PC-9 (cell line): ENCODE data around the gene DDX3X. TPM values are rescaled to one million over a fixed set of nuclear protein-coding genes. Genes with fewer than 3 reads are reported as not detected.
"Not testable (repeated sequence)": the region's sequence is repeated elsewhere in the genome, so short reads cannot be mapped to it uniquely, and the experiment has no call there.

ENCODE experiments used
- BruUV-seq: library from RNA; stranded (reverse); fragments of 400-500 nt; replicated peaks from 2 replicates; lab custom pipeline; 2021; lab: Mats Ljungman, UMichigan
- CTCF ChIA-PET: fragments of 300-600 bp; sonication (Branson Sonifier 250); formaldehyde crosslinking; loops from one replicate; lab custom pipeline; 2022; ENCODE audit warnings: antibody characterized with exemption; lab: Charles Lee
- POLR2A ChIA-PET: fragments of 300-600 bp; sonication (Branson Sonifier 250); formaldehyde crosslinking; loops from one replicate; lab custom pipeline; 2022; ENCODE audit warnings: antibody characterized with exemption; ENCODE audit not compliant: unreplicated experiment; lab: Charles Lee
- DNase-seq, 2 experiments: peaks; one replicate each; pipeline versions ENCODE4 v3.0.0 to v3.0.0-alpha.2; 2015 to 2022; ENCODE audit warnings: mixed read lengths in 1 of 2
- H2AFZ ChIP-seq: fragments of 200-600 bp; sonication (generic); 2 replicates; pipeline ENCODE4 v1.8.1; 2017; ENCODE audit warnings: antibody characterized with exemption
- H3F3A ChIP-seq: fragments of 200-600 bp; sonication (generic); 2 replicates; pipeline ENCODE4 v1.8.1; 2017; ENCODE audit warnings: antibody characterized with exemption, mild to moderate bottlenecking, low read depth; ENCODE audit not compliant: insufficient read depth
- H3K27ac ChIP-seq: fragments of 200-600 bp; sonication (generic); 2 replicates; pipeline ENCODE4 v1.6.1; 2016; ENCODE audit warnings: mixed run types
- H3K27me3 ChIP-seq: fragments of 200-600 bp; sonication (generic); 2 replicates; pipeline ENCODE4 v1.6.1; 2016; ENCODE audit warnings: low read depth, mixed run types; ENCODE audit not compliant: insufficient read depth
- H3K36me3 ChIP-seq: fragments of 200-600 bp; sonication (generic); 2 replicates; pipeline ENCODE4 v1.6.1; 2016; ENCODE audit warnings: low read depth, mixed run types
- H3K4me1 ChIP-seq: fragments of 200-600 bp; sonication (generic); replicated peaks from 2 replicates; pipeline ENCODE4 v1.6.1; 2016; ENCODE audit warnings: mixed run types; ENCODE audit not compliant: insufficient read depth
- H3K4me2 ChIP-seq: fragments of 200-600 bp; sonication (generic); 2 replicates; pipeline ENCODE4 v1.6.1; 2017; ENCODE audit warnings: mixed run types
- H3K4me3 ChIP-seq: fragments of 200-600 bp; sonication (generic); 2 replicates; pipeline ENCODE4 v1.6.1; 2016; ENCODE audit warnings: mixed run types
- H3K79me2 ChIP-seq: fragments of 200-600 bp; sonication (generic); 2 replicates; pipeline ENCODE4 v1.6.1; 2017; ENCODE audit warnings: low read depth, mixed run types
- H3K9me2 ChIP-seq: fragments of 200-600 bp; sonication (generic); 2 replicates; pipeline ENCODE4 v1.8.1; 2017; ENCODE audit warnings: mild to moderate bottlenecking; ENCODE audit not compliant: insufficient read depth
- H3K9me3 ChIP-seq: fragments of 200-600 bp; sonication (generic); 2 replicates; pipeline ENCODE4 v1.8.1; 2016; ENCODE audit warnings: low read depth; ENCODE audit not compliant: insufficient read depth
- H4K20me1 ChIP-seq: fragments of 200-600 bp; sonication (generic); 2 replicates; pipeline ENCODE4 v1.8.1; 2017; ENCODE audit not compliant: insufficient read depth
- EZH2 ChIP-seq: fragments of 200-600 bp; sonication (generic); IDR thresholded peaks from 2 replicates; pipeline ENCODE4 v1.8.0; 2017; ENCODE audit warnings: antibody characterized with exemption, low read depth
- intact Hi-C: fragments of 100-400 bp; cut with micrococcal nuclease; formaldehyde crosslinking; loops from one replicate; pipeline ENCODE4 v1.10.0; 2022; ENCODE audit not compliant: unreplicated experiment
- total RNA-seq: library from RNA; stranded (reverse); gene quantifications from 2 replicates; pipeline ENCODE4 v1.2.3, GENCODE V29; 2021
- TF ChIP-seq, protein P1 (sequence below): fragments of 200-600 bp; sonication (generic); conservative IDR thresholded peaks from 2 replicates; pipeline ENCODE4 v1.6.1; 2017; ENCODE audit warnings: mixed run types, antibody characterized with exemption, mild to moderate bottlenecking, moderate library complexity

The DDX3X gene
- total RNA-seq, 1 experiment from 2014 or later = 158 TPM

DNA sequence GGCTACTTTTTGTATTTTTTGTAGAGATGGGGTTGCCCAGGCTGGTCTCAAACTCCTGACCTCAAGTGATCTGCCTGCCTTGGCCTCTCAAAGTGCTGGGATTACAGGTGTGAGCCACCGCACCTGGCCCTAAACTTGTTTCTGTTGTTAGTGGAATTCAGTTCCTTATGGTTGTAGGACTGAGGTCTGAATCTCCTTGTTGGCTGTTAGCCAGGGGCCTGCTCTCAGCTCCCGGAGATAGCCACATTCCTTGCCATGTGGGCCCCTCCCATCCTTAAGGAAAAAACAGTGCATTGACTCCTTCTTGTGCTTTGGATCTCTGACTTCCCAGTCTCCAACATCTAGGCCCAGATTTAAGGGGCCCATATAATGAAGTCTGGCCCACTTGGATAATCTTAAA is 63.8 kb downstream of the DDX3X start:
- Histone ChIP-seq H3F3A (no peaks in the 10 kb centered on the region), H3K9me3 (no peaks in the 10 kb centered on the region), H2AFZ (no peak overlapping the region), H3K9me2 (no peaks in the 10 kb centered on the region), H3K27me3 (no peaks in the 10 kb centered on the region), H3K4me3 (no peak overlapping the region), H4K20me1 (no peaks in the 10 kb centered on the region), H3K36me3 (no peaks in the 10 kb centered on the region), H3K4me1 (no peaks in the 10 kb centered on the region), H3K79me2 (no peaks in the 10 kb centered on the region), H3K27ac (no peak overlapping the region), H3K4me2 (no peak overlapping the region)
- ChIA-PET CTCF (no interaction called here), POLR2A (no interaction called here)
- intact Hi-C loops = loop anchor here (5.0 kb wide), 1 partner anchor 45 kb away; no protein-coding TSS in a partner anchor
- DNase-seq = no peak
- BruUV-seq = no TSS peak
- TF ChIP-seq EZH2 = no peak
- TF ChIP-seq, protein P1, sequence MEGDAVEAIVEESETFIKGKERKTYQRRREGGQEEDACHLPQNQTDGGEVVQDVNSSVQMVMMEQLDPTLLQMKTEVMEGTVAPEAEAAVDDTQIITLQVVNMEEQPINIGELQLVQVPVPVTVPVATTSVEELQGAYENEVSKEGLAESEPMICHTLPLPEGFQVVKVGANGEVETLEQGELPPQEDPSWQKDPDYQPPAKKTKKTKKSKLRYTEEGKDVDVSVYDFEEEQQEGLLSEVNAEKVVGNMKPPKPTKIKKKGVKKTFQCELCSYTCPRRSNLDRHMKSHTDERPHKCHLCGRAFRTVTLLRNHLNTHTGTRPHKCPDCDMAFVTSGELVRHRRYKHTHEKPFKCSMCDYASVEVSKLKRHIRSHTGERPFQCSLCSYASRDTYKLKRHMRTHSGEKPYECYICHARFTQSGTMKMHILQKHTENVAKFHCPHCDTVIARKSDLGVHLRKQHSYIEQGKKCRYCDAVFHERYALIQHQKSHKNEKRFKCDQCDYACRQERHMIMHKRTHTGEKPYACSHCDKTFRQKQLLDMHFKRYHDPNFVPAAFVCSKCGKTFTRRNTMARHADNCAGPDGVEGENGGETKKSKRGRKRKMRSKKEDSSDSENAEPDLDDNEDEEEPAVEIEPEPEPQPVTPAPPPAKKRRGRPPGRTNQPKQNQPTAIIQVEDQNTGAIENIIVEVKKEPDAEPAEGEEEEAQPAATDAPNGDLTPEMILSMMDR = no peak

- DNase-seq, POLR2A ChIA-PET, H2AFZ ChIP-seq, H3K27ac ChIP-seq, H3K4me1 ChIP-seq, H3K79me2 ChIP-seq, H3K4me2 ChIP-seq, H4K20me1 ChIP-seq, H3K27me3 ChIP-seq, H3K9me2 ChIP-seq, intact Hi-C loops, H3K9me3 ChIP-seq, CTCF ChIA-PET, H3K36me3 ChIP-seq, H3K4me3 ChIP-seq, BruUV-seq, H3F3A ChIP-seq: not testable (repeated sequence)
Observed at GRCh38 chrX:41402556-41402955, 68.6 kb downstream of the DDX3X start.

DNA sequence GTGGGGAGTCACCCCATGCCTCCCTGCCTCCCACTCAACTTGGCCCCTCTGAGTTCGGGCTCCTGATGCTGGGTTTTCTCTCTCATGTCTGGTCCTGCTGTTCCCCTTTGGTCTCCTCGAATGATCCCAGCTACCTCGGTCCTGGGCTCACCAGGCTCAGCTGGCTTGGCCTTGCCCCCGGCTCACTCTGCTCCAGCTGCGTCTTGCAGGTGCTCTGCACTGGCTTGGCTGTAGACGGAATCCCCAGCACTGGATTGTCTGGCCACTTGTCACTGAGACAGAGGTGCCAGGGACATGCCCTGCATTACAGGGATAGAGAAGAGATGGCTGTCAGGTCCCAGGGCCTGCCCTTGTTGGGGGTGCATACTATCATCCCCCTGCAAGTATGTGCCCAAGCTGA is 71.6 kb downstream of the DDX3X start:
- DNase-seq = no peak
- intact Hi-C loops = no loop called here
- Histone ChIP-seq H3K9me3 (no peaks in the 10 kb centered on the region), H3K9me2 (no peaks in the 10 kb centered on the region), H2AFZ (no peak overlapping the region), H3K4me1 (no peaks in the 10 kb centered on the region), H3K79me2 (no peaks in the 10 kb centered on the region), H3K27me3 (no peaks in the 10 kb centered on the region), H3K4me2 (no peak overlapping the region), H3K27ac (no peak overlapping the region), H3K36me3 (no peaks in the 10 kb centered on the region), H3F3A (no peaks in the 10 kb centered on the region), H3K4me3 (no peak overlapping the region), H4K20me1 (no peaks in the 10 kb centered on the region)
- CTCF ChIA-PET = no interaction called here
- BruUV-seq = no TSS peak
- TF ChIP-seq, protein P1 = no peak
- TF ChIP-seq EZH2 = no peak
- POLR2A ChIA-PET = no interaction called here

GRCh38 chrX:41406201-41406600 is 72.2 kb downstream of the DDX3X start:
- intact Hi-C loops = no loop called here
- Histone ChIP-seq H3F3A (no peaks in the 10 kb centered on the region), H2AFZ (no peak overlapping the region), H3K27me3 (no peaks in the 10 kb centered on the region), H3K36me3 (no peaks in the 10 kb centered on the region), H4K20me1 (no peaks in the 10 kb centered on the region), H3K4me2 (no peak overlapping the region), H3K4me3 (no peak overlapping the region), H3K4me1 (no peaks in the 10 kb centered on the region), H3K9me2 (no peaks in the 10 kb centered on the region), H3K27ac (no peak overlapping the region), H3K79me2 (no peaks in the 10 kb centered on the region), H3K9me3 (no peaks in the 10 kb centered on the region)
- peak in 1 of 2 experiments; percentile 34 for DNase-seq
- POLR2A ChIA-PET = interaction anchor here (0.7 kb wide), 1 partner anchor 12 kb away, joined by 3 read pairs; no protein-coding TSS in a partner anchor
- TF ChIP-seq, protein P1 = no peak
- TF ChIP-seq EZH2 = no peak
- BruUV-seq = no TSS peak
- CTCF ChIA-PET = no interaction called here
